H9 (cell line): ENCODE data around the gene EPHA1. TPM values are rescaled to one million over a fixed set of nuclear protein-coding genes. Genes with fewer than 3 reads are reported as not detected.

Experiments used
- DNase-seq: peaks from one replicate; pipeline ENCODE4 v3.0.0-alpha.2; 2017
- H2AFZ ChIP-seq: one replicate; pipeline ENCODE4 v1.6.1; 2013; ENCODE audit warnings: mild to moderate bottlenecking, low read length, control low read depth, moderate library complexity
- H2AK5ac ChIP-seq: 2 replicates; pipeline ENCODE4 v1.6.1; 2013; ENCODE audit warnings: low read length, control low read depth, mixed read lengths; ENCODE audit not compliant: insufficient read length
- H2BK120ac ChIP-seq: one replicate; pipeline ENCODE4 v1.6.1; 2013; ENCODE audit warnings: low read depth, mild to moderate bottlenecking, low read length, control low read depth, inconsistent platforms; ENCODE audit not compliant: poor library complexity, severe bottlenecking
- H2BK12ac ChIP-seq: 2 replicates; pipeline ENCODE4 v1.6.1; 2013; ENCODE audit warnings: low read length, control low read depth, mixed read lengths, low read depth; ENCODE audit not compliant: insufficient read length
- H2BK15ac ChIP-seq: 2 replicates; pipeline ENCODE4 v1.6.1; 2013; ENCODE audit warnings: low read depth, low read length, control low read depth
- H2BK20ac ChIP-seq: one replicate; pipeline ENCODE4 v1.6.1; 2013; ENCODE audit warnings: low read depth, mild to moderate bottlenecking, low read length, control low read depth, inconsistent platforms; ENCODE audit not compliant: poor library complexity, severe bottlenecking
- H2BK5ac ChIP-seq: 2 replicates; pipeline ENCODE4 v1.6.1; 2013; ENCODE audit warnings: low read length, control low read depth, mixed read lengths; ENCODE audit not compliant: insufficient read length
- H3K14ac ChIP-seq: 2 replicates; pipeline ENCODE4 v1.6.1; 2013; ENCODE audit warnings: low read length, control low read depth; ENCODE audit not compliant: insufficient read depth
- H3K18ac ChIP-seq: 2 replicates; pipeline ENCODE4 v1.6.1; 2013; ENCODE audit warnings: low read depth, mild to moderate bottlenecking, mixed read lengths, low read length, control low read depth; ENCODE audit not compliant: insufficient read length
- H3K23ac ChIP-seq: 2 replicates; pipeline ENCODE4 v1.6.1; 2013; ENCODE audit warnings: low read length, control low read depth, mixed read lengths, low read depth; ENCODE audit not compliant: insufficient read length
- H3K23me2 ChIP-seq: 2 replicates; pipeline ENCODE4 v1.6.1; 2013; ENCODE audit warnings: low read depth, mild to moderate bottlenecking, mixed read lengths, low read length, control low read depth; ENCODE audit not compliant: insufficient read length, poor library complexity, severe bottlenecking
- H3K27ac ChIP-seq: 2 replicates; pipeline ENCODE4 v1.5.1; 2013; ENCODE audit warnings: low read length, control low read depth, mixed read lengths, low read depth; ENCODE audit not compliant: insufficient read length
- H3K27me3 ChIP-seq: 2 replicates; pipeline ENCODE4 v1.6.1; 2013; ENCODE audit warnings: low read length, control low read depth, inconsistent platforms; ENCODE audit not compliant: insufficient read depth
- H3K4ac ChIP-seq: 2 replicates; pipeline ENCODE4 v1.6.1; 2013; ENCODE audit warnings: low read depth, mild to moderate bottlenecking, control low read depth, inconsistent platforms, low read length, moderate library complexity
- H3K4me1 ChIP-seq: 2 replicates; pipeline ENCODE4 v1.6.1; 2013; ENCODE audit warnings: low read length, control low read depth, inconsistent platforms; ENCODE audit not compliant: insufficient read depth
- H3K4me2 ChIP-seq: 2 replicates; pipeline ENCODE4 v1.6.1; 2013; ENCODE audit warnings: low read length, control low read depth, mixed read lengths; ENCODE audit not compliant: insufficient read length, insufficient read depth
- H3K56ac ChIP-seq: 2 replicates; pipeline ENCODE4 v1.6.1; 2013; ENCODE audit warnings: low read depth, mild to moderate bottlenecking, mixed read lengths, low read length, control low read depth; ENCODE audit not compliant: insufficient read length
- H3K79me1 ChIP-seq: 2 replicates; pipeline ENCODE4 v1.6.1; 2013; ENCODE audit warnings: low read depth, mild to moderate bottlenecking, moderate library complexity, low read length, control low read depth, inconsistent platforms; ENCODE audit not compliant: insufficient read depth, poor library complexity, severe bottlenecking
- H3K79me2 ChIP-seq: 2 replicates; pipeline ENCODE4 v1.6.1; 2013; ENCODE audit warnings: low read length, control low read depth, inconsistent platforms; ENCODE audit not compliant: insufficient read depth
- H3K9ac ChIP-seq: 2 replicates; pipeline ENCODE4 v1.6.1; 2013; ENCODE audit warnings: low read length, control low read depth, mixed read lengths; ENCODE audit not compliant: insufficient read length; ENCODE audit errors: extremely low read depth
- H3K9me3 ChIP-seq: one replicate; pipeline ENCODE4 v1.6.1; 2013; ENCODE audit warnings: low read depth, low read length, inconsistent platforms; ENCODE audit not compliant: control insufficient read depth
- H3T11ph ChIP-seq: one replicate; pipeline ENCODE4 v1.6.1; 2013; ENCODE audit warnings: mild to moderate bottlenecking, low read length, control low read depth, inconsistent platforms
- H4K20me1 ChIP-seq: one replicate; pipeline ENCODE4 v1.6.1; 2013; ENCODE audit not compliant: control insufficient read depth, insufficient read length, insufficient read depth
- H4K5ac ChIP-seq: 2 replicates; pipeline ENCODE4 v1.6.1; 2013; ENCODE audit warnings: low read depth, mild to moderate bottlenecking, mixed read lengths, low read length, control low read depth; ENCODE audit not compliant: insufficient read length
- H4K8ac ChIP-seq: replicated peaks from 2 replicates; pipeline ENCODE4 v1.6.1; 2013; ENCODE audit warnings: low read length, control low read depth, mixed read lengths, low read depth; ENCODE audit not compliant: insufficient read length
- H4K91ac ChIP-seq: 2 replicates; pipeline ENCODE4 v1.6.1; 2013; ENCODE audit warnings: low read depth, mild to moderate bottlenecking, moderate library complexity, mixed read lengths, low read length, control low read depth; ENCODE audit not compliant: insufficient read length
- H3K27ac Mint-ChIP-seq, 3 experiments: 2 replicates in 2 of 3; 3 replicates in 1 of 3; pipeline ENCODE4 v1.8.0; 2020 to 2021; ENCODE audit warnings: mixed read lengths in 3 of 3, mild to moderate bottlenecking in 1 of 3, moderate library complexity in 1 of 3
- H3K27me3 Mint-ChIP-seq: 2 replicates; pipeline ENCODE4 v1.8.0; 2021; ENCODE audit warnings: low read depth, mild to moderate bottlenecking, moderate library complexity, mixed read lengths
- H3K36me3 Mint-ChIP-seq, 3 experiments: 2 replicates in 2 of 3; 3 replicates in 1 of 3; pipeline ENCODE4 v1.8.0; 2020 to 2021; ENCODE audit warnings: low read depth in 3 of 3, mixed read lengths in 3 of 3; ENCODE audit not compliant: insufficient read depth in 1 of 3
- H3K4me1 Mint-ChIP-seq, 2 experiments: 2 replicates each; pipeline ENCODE4 v1.8.0; 2020; ENCODE audit warnings: mixed read lengths in 2 of 2
- H3K4me3 Mint-ChIP-seq, 2 experiments: 2 replicates in 1 of 2; 3 replicates in 1 of 2; pipeline ENCODE4 v1.8.0; 2020 to 2021; ENCODE audit warnings: mild to moderate bottlenecking in 2 of 2, mixed read lengths in 2 of 2, moderate library complexity in 1 of 2
- H3K9me3 Mint-ChIP-seq, 2 experiments: 2 replicates in 1 of 2; 3 replicates in 1 of 2; pipeline ENCODE4 v1.8.0; 2020; ENCODE audit warnings: mild to moderate bottlenecking in 2 of 2, mixed read lengths in 2 of 2, moderate library complexity in 1 of 2
- WGBS: extraction: QIAGEN DNeasy Blood & Tissue Kit; methylation state at CpG from one replicate; pipeline ENCODE4 v1.1.7; 2013; ENCODE audit warnings: missing lambda C conversion rate, low lambda C conversion rate, mixed read lengths; ENCODE audit not compliant: insufficient read length; ENCODE audit errors: extremely low coverage; 5-methylcytosine and 5-hydroxymethylcytosine counted together
- total RNA-seq: library from RNA; stranded (reverse); gene quantifications from 2 replicates; pipeline ENCODE4 v1.2.1, GENCODE V29; 2021
- TF ChIP-seq, protein P1 (sequence below): fragments of 200-600 bp; sonication (generic); conservative IDR thresholded peaks from 3 replicates; pipeline ENCODE4 v1.8.0; 2021; ENCODE audit warnings: antibody characterized with exemption, mild to moderate bottlenecking

The EPHA1 gene
- total RNA-seq, 1 experiment from 2014 or later, result 109 TPM

DNA sequence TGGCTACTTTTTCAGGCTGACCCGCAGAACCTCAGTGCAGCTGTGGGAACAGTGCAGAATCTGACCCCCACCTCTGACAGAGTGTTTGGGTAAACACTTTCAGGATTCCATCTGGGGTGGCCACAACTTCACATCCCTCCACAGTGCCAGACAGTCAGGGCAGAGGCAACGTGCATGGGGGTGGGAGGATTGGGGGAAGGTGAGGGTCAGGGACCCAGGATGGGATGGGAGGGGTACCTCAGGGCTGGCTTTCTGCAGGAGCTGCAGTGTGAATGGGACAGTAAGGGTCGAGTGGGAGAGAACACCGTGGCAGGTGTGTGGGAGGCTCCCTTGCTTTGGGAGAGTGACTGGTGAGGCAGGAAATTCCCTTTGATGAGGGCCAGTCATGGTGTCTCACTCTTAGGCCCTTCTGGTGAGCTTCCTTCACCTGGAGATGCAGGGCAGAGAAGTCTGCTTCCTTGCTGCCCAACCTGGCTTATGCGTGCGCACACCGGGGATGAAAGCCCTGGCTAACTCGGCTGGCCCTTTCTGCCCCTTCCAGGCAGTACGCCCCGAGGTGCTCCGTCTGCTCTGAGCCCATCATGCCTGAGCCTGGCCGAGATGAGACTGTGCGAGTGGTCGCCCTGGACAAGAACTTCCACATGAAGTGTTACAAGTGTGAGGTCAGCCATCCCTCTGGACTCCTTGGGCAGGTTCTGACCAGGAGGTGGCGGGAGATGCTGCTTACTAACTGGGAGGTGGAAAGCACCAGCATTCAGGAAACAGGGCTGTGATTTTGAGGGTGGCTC lies 19.1 kb downstream of the EPHA1 start:
- no peaks in the 10 kb centered on the region; the same call in 1 of the 2 replicates for H3K4me1 ChIP-seq
- WGBS, result no CpG with 5 or more reads among the region's 15 CpGs

More for the DNA sequence above, 19.1 kb downstream of the EPHA1 start:
- H3K36me3 Mint-ChIP-seq, result peaks cover 37 to 67% (median 56%) of the 10 kb centered on the region in 3 experiments
- H3K18ac ChIP-seq, result no peak overlapping the region
- H2AFZ ChIP-seq, result no peak overlapping the region
- H3K27ac ChIP-seq, result no peak overlapping the region
- no peak overlapping the region for H2BK15ac ChIP-seq
- H3K23ac ChIP-seq, result no peak overlapping the region
- no peak overlapping the region for H4K8ac ChIP-seq
- no peak overlapping the region for H3K14ac ChIP-seq
- H4K5ac ChIP-seq, result no peak overlapping the region
- no peaks in the 10 kb centered on the region for H3K79me1 ChIP-seq
- no peak overlapping the region for H3K4me2 ChIP-seq
- H3K27me3 ChIP-seq, result no peaks in the 10 kb centered on the region
- H2BK120ac ChIP-seq, result no peak overlapping the region
- no peaks in the 10 kb centered on the region for H3K9me3 ChIP-seq
- H3K27ac Mint-ChIP-seq, result peak overlapping the region; percentile 61 to 92 (median 81); a peak in 5 of 7 replicates
- H3K4me1 Mint-ChIP-seq, result peaks cover 4 to 7% of the 10 kb centered on the region in 2 experiments
- H3K27me3 Mint-ChIP-seq, result no peaks in the 10 kb centered on the region; the same call in 1 of the 2 replicates
- DNase-seq, result peak; percentile 43
- no peak overlapping the region for H3K56ac ChIP-seq
- H3K23me2 ChIP-seq, result no peaks in the 10 kb centered on the region
- H3T11ph ChIP-seq, result no peak overlapping the region
- H2BK12ac ChIP-seq, result no peak overlapping the region
- H4K20me1 ChIP-seq, result peaks cover 2% of the 10 kb centered on the region
- no peak overlapping the region for H3K9ac ChIP-seq
- no peak overlapping the region for H2BK20ac ChIP-seq
- no peak overlapping the region for H3K4ac ChIP-seq
- H2AK5ac ChIP-seq, result no peak overlapping the region
- H4K91ac ChIP-seq, result no peak overlapping the region
- TF ChIP-seq, protein P1, sequence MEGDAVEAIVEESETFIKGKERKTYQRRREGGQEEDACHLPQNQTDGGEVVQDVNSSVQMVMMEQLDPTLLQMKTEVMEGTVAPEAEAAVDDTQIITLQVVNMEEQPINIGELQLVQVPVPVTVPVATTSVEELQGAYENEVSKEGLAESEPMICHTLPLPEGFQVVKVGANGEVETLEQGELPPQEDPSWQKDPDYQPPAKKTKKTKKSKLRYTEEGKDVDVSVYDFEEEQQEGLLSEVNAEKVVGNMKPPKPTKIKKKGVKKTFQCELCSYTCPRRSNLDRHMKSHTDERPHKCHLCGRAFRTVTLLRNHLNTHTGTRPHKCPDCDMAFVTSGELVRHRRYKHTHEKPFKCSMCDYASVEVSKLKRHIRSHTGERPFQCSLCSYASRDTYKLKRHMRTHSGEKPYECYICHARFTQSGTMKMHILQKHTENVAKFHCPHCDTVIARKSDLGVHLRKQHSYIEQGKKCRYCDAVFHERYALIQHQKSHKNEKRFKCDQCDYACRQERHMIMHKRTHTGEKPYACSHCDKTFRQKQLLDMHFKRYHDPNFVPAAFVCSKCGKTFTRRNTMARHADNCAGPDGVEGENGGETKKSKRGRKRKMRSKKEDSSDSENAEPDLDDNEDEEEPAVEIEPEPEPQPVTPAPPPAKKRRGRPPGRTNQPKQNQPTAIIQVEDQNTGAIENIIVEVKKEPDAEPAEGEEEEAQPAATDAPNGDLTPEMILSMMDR, result no peak
- peaks cover 3% of the 10 kb centered on the region; the same call in 1 of the 2 replicates for H3K79me2 ChIP-seq
- no peak overlapping the region for H3K4me3 Mint-ChIP-seq
- no peaks in the 10 kb centered on the region for H3K9me3 Mint-ChIP-seq
- H2BK5ac ChIP-seq, result no peak overlapping the region
